GM12873 (cell line): Measurements from ENCODE around the gene TMEM59L.

Experiments
- CTCF ChIP-seq: IDR thresholded peaks from 2 replicates; pipeline ENCODE4 v1.5.1; 2012; ENCODE audit warnings: low read depth, mild to moderate bottlenecking, moderate library complexity, low read length, control low read depth; ENCODE audit not compliant: insufficient read depth; ENCODE audit errors: missing control alignments

TMEM59L gene

GRCh38 chr19:18589380-18590272 lies 23.0 kb upstream of the TMEM59L start:
- peak; percentile 21 for TF ChIP-seq CTCF

GRCh38 chr19:18590273-18591272 lies 22.1 kb upstream of the TMEM59L start:
- TF ChIP-seq CTCF = no peak

GRCh38 chr19:18591735-18592385 lies 20.8 kb upstream of the TMEM59L start:
- TF ChIP-seq CTCF = no peak

GRCh38 chr19:18593367-18594095 lies 19.1 kb upstream of the TMEM59L start:
- TF ChIP-seq CTCF = no peak

GRCh38 chr19:18594096-18594823 lies 18.4 kb upstream of the TMEM59L start:
- peak; percentile 83 for TF ChIP-seq CTCF

GRCh38 chr19:18594824-18595373 lies 17.8 kb upstream of the TMEM59L start:
- no peak for TF ChIP-seq CTCF
